ENCODE results near the gene CYTH3. TPM values are rescaled to one million over a fixed set of nuclear protein-coding genes. Genes with fewer than 3 reads are reported as not detected.
"Not testable (repeated sequence)": the region's sequence is repeated elsewhere in the genome, so short reads cannot be mapped to it uniquely, and the experiment has no call there.

CYTH3 gene
- total and polyA plus RNA-seq, 2 donors (not counting 3 experiments of a cell fraction or from before 2014, with no cell fraction given): 8.6 to 11.2 TPM

GRCh38 chr7:6231184-6231583 is 41.2 kb downstream of the CYTH3 start:
- H3K36me3 ChIP-seq (ENCODE audit: control insufficient read depth in 2 of 2, extremely low read depth in 1 of 2, insufficient read depth in 2 of 2, low read length in 2 of 2): no peaks in the 10 kb centered on the region
- no peaks in the 10 kb centered on the region for H3K27me3 ChIP-seq (ENCODE audit: control insufficient read depth in 2 of 2, insufficient read depth in 2 of 2, low read length in 2 of 2)
- no peaks in the 10 kb centered on the region for H4K20me1 ChIP-seq (replicated peaks; ENCODE audit: control insufficient read depth, extremely low read depth, insufficient read depth, low read length)
- H3K4me1 ChIP-seq (ENCODE audit: control insufficient read depth, extremely low read depth, insufficient read depth, low read length): peaks cover 9% of the 10 kb centered on the region
- intact Hi-C loops (cut with micrococcal nuclease) (loop anchor here (5.0 kb wide), 1 partner anchor 41 kb away; the partner anchor contains the start of gene CYTH3), dilution Hi-C loops (cut with MboI; ENCODE audit: extremely low pct_ligation_motif_present, low sequenced_read_pairs) (no loop called here)
- no peak overlapping the region for H3K4me2 ChIP-seq (ENCODE audit: insufficient read depth, low read length)
- no peak for TF ChIP-seq MYC (IDR thresholded peaks at IDR 0.05; ENCODE audit: low read depth, low read length)
- no peak for TF ChIP-seq POLR2A (IDR thresholded peaks at IDR 0.05; ENCODE audit: low read depth, low read length)
- no peak for FAIRE-seq
- DNase-seq (ENCODE audit: low read depth, low spot score): no peak
- no peak overlapping the region for H3K4me3 ChIP-seq (replicated peaks in 1 of 3; ENCODE audit: insufficient read depth in 1 of 3, low read depth in 1 of 3, low read length in 3 of 3)
- H3K9me1 ChIP-seq (replicated peaks; ENCODE audit: control insufficient read depth, extremely low read depth, insufficient read depth, low read length): no peaks in the 10 kb centered on the region
- H3K9me3 ChIP-seq (replicated peaks; ENCODE audit: control insufficient read depth, insufficient read depth, low read length): no peaks in the 10 kb centered on the region
- ChIA-PET CTCF (no interaction called here), POLR2A (no interaction called here)
- H3K9ac ChIP-seq (replicated peaks; ENCODE audit: extremely low read depth, insufficient read depth, low read length): no peak overlapping the region
- H2AFZ ChIP-seq (ENCODE audit: low read depth, low read length): no peak overlapping the region
- no TSS peak for BruUV-seq (replicated peaks)
- no peak overlapping the region for H3K27ac ChIP-seq (ENCODE audit: insufficient read depth, low read depth, low read length)
- no peaks in the 10 kb centered on the region for H3K79me2 ChIP-seq (ENCODE audit: control insufficient read depth, insufficient read depth, low read length)

GRCh38 chr7:6229284-6229683 is 43.1 kb downstream of the CYTH3 start:
- dilution Hi-C loops (cut with MboI; ENCODE audit: extremely low pct_ligation_motif_present, low sequenced_read_pairs); H3K79me2 ChIP-seq (ENCODE audit: control insufficient read depth, insufficient read depth, low read length); H3K9me1 ChIP-seq (replicated peaks; ENCODE audit: control insufficient read depth, extremely low read depth, insufficient read depth, low read length); H3K36me3 ChIP-seq (ENCODE audit: control insufficient read depth in 2 of 2, extremely low read depth in 1 of 2, insufficient read depth in 2 of 2, low read length in 2 of 2); H2AFZ ChIP-seq (ENCODE audit: low read depth, low read length); H3K4me1 ChIP-seq (ENCODE audit: control insufficient read depth, extremely low read depth, insufficient read depth, low read length); BruUV-seq (replicated peaks); FAIRE-seq; DNase-seq (ENCODE audit: low read depth, low spot score); H3K9ac ChIP-seq (replicated peaks; ENCODE audit: extremely low read depth, insufficient read depth, low read length); H3K4me2 ChIP-seq (ENCODE audit: insufficient read depth, low read length); H3K4me3 ChIP-seq (replicated peaks in 1 of 3; ENCODE audit: insufficient read depth in 1 of 3, low read depth in 1 of 3, low read length in 3 of 3); H3K27ac ChIP-seq (ENCODE audit: insufficient read depth, low read depth, low read length); H3K9me3 ChIP-seq (replicated peaks; ENCODE audit: control insufficient read depth, insufficient read depth, low read length); H4K20me1 ChIP-seq (replicated peaks; ENCODE audit: control insufficient read depth, extremely low read depth, insufficient read depth, low read length); H3K27me3 ChIP-seq (ENCODE audit: control insufficient read depth in 2 of 2, insufficient read depth in 2 of 2, low read length in 2 of 2); intact Hi-C loops (cut with micrococcal nuclease): not testable (repeated sequence)
- POLR2A ChIA-PET: interaction anchor here (0.7 kb wide), 1 partner anchor 53 kb away, joined by 7 read pairs; no protein-coding TSS in a partner anchor
- CTCF ChIA-PET: interaction anchor here (0.6 to 1.6 kb wide), 2 partner anchors 17 to 163 kb away, joined by 3 to 4 read pairs; no protein-coding TSS in a partner anchor

Data from endothelial cell of umbilical vein (primary cell).